Muscle of back (tissue), 13 donors: ENCODE measurements around the gene GALNT1. TPM values are rescaled to one million over a fixed set of nuclear protein-coding genes. Genes with fewer than 3 reads are reported as not detected.
"Not testable (repeated sequence)": the region's sequence is repeated elsewhere in the genome, so short reads cannot be mapped to it uniquely, and the experiment has no call there.

Experiments used
- DNase-seq, 3 donors: peaks; one replicate each; pipeline versions ENCODE4 v3.0.0 to v3.0.0-alpha.2; 2013
- long read RNA-seq, 9 donors: transcript quantifications; one replicate each; lab custom pipeline, GENCODE V29; 2026
- polyA plus RNA-seq, 10 donors: library from polyadenylated mRNA; unstranded; fragments of 120-200 nt; gene quantifications; one replicate each; pipeline ENCODE4 v1.2.1, GENCODE V29; 2013; ENCODE audit not compliant: insufficient read length in 10 of 10

GALNT1 gene
- 100 to 1,000 TPM in 3 of 10 donors, 10 to 100 TPM in 7; 78.8 to 115 (median 91.1) TPM for polyA plus RNA-seq
- long read RNA-seq, donor 1, partial matches to known transcripts: 45 of 57 reads
- long read RNA-seq, donor 1, other reads (novel, unspliced or antisense): 9 of 57 reads
- long read RNA-seq, donor 2, partial matches to known transcripts: 49 of 50 reads
- long read RNA-seq, donor 2, other reads (novel, unspliced or antisense): 0 of 50 reads
- long read RNA-seq, donor 3: 0 reads
- long read RNA-seq, donor 4, partial matches to known transcripts: 33 of 45 reads
- long read RNA-seq, donor 4, other reads (novel, unspliced or antisense): 10 of 45 reads
- long read RNA-seq, donor 5, partial matches to known transcripts: 73 of 84 reads
- long read RNA-seq, donor 5, other reads (novel, unspliced or antisense): 7 of 84 reads
- long read RNA-seq, donor 6, transcript GALNT1-201 (11 exons, 3,847 nt): major isoform, 5 of 76 reads
- long read RNA-seq, donor 6, partial matches to known transcripts: 62 of 76 reads
- long read RNA-seq, donor 6, other reads (novel, unspliced or antisense): 8 of 76 reads
- long read RNA-seq, donor 7, partial matches to known transcripts: 5 of 5 reads
- long read RNA-seq, donor 7, other reads (novel, unspliced or antisense): 0 of 5 reads
- long read RNA-seq, donor 8, partial matches to known transcripts: 5 of 15 reads
- long read RNA-seq, donor 8, other reads (novel, unspliced or antisense): 7 of 15 reads
- long read RNA-seq, donor 9, partial matches to known transcripts: 0 of 3 reads
- long read RNA-seq, donor 9, other reads (novel, unspliced or antisense): 0 of 3 reads

DNA sequence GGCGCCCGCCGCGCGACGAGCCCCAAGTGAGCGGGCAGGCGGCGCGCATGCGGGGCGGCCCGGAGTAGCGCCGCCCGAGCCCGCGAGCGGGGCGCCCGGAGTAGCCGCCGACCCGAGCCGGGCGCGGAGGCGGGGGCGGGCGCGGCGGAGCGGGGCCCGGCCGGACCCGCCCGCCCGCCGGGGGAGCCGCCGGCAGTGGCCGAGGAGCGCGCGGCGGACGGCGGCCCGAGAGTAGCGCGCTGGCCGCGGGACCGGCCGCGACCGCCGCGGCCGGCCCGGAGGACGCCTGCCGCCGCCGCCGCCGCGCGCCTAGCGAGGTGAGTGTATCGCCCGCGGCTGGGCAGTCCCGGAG, at the start of gene GALNT1:
Gene GALNT1, plus strand, starts transcription at position 195 of the 352 bp plus-strand sequence. CDS start 72,923 bp downstream, outside the sequence.
- DNase-seq: peak in 1 of 3 donors; percentile 11

DNA sequence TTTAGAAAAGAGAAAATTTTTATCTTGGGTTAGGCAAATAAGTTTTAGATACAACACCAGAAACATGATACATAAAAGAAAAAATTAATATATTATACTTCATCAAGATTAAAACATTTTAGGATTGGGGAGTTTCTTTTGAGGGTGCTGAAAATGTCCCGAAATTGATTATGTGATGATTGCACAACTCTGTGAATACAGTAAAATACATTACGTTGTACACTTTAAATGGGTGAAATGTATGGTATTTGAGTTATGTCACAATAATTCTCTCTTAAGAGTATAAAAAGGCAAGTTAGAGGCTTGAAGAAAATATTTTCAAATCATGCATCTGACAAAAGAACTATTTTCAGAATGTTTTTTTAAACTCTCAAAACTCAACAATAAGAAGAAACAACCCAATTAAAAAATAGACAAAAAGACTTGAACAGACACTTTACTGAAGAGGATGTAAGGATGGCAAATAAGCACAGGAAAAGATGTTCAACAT, 47.6 kb upstream of the GALNT1 start:
- DNase-seq: no peak

DNA sequence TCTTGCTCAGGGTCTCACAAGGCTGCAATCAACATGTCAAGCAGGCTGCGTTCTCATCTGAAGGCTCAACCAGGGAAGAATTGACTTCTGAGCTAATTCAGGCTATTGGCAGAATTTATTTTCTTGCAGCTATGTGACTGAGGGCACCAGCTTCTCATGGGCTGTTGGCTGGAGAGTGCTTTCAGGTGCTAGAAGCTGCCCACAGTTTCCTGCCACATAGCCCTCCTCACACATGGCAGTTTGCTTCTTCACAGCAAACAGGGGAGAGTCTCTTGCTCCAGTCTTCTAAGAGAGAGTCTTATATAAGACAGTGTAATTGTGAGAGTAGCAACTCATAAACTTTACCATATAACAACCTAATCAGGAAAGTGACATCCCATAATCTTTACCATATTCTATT, 46.2 kb upstream of the GALNT1 start:
- DNase-seq: no peak

DNA sequence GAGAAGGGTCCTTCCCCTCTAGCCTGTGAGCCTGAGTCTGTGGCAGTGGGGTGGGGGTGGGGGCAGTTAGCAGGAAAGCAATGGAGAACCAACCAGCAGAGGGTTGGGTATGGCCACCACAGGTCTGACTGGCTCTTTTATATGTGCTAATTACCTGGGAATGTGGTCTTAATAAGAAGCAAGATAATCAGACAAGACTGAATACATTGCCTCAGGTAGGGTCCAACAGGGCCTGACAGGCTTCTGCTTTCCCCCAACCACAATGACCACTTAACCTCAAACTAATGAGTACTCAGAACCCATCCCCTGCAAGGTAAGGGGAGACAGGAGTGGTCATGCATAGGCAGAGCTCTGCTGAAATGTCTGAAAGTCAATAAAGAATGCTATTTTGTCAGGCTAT, 39.2 kb upstream of the GALNT1 start:
- DNase-seq: no peak

DNA sequence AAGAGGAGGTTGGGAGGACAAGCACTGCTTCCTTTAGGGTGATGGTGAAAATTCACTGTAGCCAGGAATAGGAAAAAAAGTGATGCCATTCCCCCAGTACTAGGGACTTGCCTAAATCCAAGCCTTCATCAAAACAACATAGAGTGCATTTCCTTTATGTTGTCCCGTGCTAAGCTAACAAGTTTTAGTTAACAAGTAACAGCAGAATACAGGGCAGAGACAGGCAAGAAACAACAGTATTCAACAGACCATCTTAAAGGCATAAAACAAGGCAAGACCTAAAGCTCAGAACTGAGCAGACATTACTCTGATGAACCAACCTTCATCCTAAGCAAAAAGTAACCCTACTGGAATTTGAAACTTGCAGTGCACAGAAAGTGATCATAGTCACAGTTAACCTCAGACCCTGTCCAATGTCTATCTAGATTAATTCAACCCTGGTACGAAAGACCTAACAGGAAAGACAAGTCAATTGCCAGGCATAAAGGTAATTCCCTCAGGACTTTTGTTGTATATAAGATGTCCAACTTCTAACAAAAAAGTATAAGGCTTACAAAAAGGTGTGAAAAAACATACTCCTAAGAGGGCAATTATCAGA, 34.4 kb upstream of the GALNT1 start:
- no peak for DNase-seq

DNA sequence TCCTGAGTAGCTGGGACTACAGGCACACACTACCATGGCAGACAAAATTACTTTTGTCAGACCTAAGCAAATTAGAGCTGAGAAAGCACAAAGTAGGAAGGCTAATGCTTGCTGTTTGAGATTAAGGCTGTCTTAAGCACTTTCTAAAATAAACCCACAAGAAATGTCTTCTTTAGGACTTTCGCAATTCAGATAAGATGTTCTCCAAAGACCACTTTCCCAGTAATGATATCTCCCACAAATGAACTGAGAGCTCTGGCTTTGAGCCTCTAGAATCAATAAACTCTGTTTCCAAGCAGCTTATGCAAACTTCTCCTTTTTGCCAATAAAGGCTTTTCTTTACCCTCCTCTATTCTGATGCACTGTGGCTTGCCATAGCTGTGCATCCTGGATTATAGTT, 32.0 kb upstream of the GALNT1 start:
- peak in 1 of 3 donors; percentile 17 for DNase-seq

DNA sequence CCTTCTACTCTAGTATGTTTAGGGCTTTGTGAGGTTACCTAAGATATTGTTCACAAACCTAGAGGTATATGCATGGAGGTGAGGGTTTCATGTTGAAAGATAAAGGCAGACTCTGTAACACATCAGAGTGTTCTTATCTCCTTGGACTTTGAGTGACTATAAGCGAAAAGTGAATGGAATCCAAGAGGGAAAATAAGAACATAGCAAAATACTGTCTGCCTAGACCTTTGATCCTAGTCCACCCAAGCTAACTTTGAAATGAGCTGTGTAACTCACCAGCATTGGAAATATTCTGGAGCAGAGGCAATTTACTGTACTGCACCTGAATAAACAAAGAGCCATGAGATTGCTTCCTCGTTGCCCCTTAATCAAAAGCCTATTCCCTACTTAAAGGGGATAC, 28.2 kb upstream of the GALNT1 start:
- no peak for DNase-seq

DNA sequence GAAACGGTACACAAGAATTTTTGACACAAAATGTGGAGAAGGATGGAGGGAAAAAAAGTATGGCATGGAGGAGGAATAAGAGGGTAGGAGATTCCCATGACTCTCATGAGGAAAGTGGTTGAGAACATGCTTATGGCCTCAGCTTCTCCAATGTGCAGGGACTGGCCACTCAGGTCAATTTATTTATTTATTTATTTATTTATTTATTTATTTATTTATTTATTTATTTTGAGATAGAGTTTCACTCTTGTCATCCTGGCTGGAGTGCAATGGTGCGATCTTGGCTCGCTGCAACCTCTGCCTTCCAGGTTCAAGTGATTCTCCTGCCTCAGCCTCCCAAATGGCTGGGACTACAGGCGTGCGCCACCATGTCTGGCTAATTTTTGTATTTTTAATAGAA, 26.0 kb upstream of the GALNT1 start:
- not testable (repeated sequence) for DNase-seq

DNA sequence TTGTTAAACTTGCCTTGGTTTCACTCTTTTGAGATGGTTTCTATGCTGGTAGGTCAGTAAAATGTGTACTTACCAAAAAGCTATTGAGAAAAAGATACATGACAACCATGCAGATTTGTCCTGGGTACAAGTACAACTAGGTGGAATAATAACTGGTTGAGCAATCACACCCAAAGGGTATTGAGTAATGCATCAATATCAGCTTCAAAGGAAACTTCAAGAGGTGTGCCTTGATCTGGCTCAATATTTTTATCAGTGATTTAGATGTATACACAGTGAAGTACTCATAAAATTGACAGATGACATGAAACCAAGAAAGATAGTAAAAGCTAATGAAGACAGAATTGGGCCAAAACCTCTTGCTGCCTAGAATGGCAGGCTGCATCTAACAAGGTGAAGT, 21.7 kb upstream of the GALNT1 start:
- DNase-seq: no peak

DNA sequence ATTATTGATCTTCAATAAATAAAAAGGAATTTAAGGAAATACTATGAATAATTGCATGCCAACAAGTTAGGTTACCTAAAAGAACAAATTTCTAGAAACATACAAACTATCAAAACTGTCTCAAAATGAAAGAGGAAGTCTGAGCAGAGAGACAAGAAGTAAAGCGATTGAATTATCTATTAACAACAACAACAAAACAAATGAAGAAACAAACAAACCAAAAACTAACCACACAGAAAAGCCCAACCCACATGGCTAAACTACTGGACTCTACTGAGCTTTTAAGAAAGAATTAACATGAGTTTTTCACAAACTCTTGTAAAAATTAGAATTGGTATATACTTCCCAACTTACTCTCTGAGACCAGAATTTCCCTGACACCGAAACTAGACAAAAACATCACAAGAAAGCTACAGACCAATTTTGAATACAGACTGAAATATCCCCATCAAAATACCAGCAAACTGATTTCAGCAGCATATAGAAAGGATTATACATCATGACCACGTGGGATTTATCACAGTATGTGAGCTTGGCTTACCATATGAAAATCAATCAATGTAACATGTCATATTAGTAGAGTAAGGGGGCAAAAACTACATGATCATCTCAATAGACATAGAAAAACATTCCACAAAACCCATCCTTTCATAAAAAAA, 16.6 kb upstream of the GALNT1 start:
- no peak for DNase-seq

DNA sequence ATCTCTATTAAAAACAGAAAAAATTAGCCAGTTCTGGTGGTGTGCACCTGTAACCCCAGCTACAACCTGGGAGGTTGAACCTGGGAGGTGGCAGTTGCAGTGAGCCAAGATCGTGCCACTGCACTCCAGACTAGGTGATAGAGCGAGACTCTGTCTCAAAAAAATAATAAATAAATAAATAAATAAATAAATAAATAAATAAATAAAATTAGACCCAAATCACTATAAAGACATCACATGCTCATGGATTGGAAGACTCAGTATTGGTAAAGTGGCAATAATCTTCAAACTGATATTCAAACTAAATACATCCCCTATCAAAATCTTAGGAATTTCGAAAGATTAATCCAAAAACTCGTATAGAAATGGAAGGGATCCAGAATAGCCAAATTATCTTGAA, 15.5 kb upstream of the GALNT1 start:
- DNase-seq: no peak

DNA sequence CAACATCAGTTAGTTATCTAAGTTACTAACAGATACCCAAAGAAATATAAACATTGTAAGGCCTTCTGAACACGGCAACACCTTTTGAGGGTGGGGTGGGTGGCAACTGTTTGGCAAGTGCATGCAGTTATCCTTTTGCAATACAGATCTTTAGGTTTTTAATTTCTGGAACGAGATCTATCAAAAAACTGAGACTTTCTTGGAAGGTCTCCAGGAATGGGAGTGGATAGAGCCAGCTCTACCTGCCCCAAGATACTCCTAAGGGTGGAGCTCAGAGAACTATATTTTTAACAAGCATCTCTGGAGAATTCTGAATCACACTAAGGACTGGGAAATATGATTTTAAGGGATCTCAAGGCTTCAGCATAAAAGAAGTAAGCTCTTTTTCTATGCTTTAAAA, 11.4 kb upstream of the GALNT1 start:
- no peak for DNase-seq

DNA sequence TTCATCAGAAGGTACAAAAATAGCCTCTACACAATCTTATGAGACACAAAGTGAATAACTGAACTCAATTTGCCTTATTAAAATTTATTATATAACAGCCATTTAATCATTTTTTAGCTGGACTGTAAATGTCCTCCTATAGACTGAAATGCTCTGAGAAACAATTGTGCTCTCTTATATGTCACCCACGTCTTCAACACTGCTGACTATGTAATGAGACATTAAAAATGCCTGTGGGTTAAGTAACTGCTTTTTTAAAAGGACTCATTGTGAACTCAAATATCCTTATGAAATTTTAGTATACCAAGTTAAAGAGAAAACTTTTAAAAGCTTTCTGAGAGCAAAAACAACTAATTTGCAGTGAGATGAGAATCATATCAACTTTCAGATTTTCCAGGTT, 10.4 kb upstream of the GALNT1 start:
- DNase-seq: no peak

DNA sequence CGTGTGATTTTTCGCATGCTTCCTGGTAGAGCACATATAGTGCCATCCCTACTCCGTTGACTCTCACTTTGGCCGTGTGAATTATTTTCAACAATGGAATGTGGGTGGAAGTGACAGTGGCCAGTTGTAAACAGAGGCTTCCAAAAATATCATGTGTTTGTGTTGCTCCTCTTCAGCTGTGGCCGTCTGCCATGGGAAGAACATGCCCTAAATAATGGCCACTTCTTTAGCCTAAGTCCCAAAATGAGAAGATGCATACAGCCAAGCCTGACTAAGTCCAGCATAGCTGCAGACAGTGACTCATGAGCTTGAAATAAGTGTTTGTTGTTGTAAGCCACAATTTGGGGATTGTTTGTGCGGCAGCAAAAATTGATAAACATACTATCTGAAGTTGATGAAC, 8.9 kb upstream of the GALNT1 start:
- DNase-seq: no peak

DNA sequence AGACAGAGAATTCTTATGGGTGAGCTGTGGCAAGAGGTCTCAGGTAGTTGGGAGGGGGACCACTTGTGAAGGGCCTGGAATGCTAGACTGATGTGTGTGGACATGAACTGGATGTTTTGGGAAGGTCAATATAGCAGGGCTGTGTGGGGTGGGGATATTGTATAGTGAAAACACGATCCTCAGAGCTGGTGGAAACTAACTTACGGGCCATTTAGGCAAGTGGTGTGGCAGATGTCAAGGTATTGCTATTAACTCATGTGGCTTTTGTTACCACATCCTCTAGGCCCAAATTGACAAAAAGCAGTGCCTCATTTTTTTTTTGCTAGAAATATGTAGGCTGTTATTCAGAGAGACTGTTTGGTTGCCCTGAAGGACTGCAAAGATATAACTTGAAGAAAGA, 8.0 kb upstream of the GALNT1 start:
- DNase-seq: no peak

DNA sequence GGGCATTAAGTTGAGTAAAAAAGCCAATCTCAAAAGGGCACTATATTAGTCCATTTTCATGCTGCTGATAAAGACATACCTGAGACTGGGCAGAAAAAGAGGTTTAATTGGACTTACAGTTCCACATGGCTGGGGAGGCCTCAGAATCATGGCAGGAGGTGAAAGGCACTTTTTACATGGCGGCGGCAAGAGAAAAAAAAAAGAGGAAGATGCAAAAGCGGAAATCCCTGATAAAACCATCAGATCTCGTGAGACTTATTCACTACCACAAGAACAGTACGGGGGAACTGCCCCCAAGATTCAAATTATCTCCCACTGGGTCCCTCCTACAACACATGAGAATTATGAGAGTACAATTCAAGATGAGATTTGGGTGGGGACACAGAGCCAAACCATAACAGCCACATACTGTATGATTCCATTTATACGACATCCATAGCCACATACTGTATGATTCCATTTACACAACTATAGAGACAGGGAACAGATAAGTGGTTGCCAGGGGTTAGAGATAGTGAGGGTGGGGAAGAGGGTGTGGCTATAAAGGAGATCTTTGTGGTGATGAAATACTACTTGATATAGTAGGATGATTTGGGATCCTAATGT, 5.2 kb upstream of the GALNT1 start:
- DNase-seq: not testable (repeated sequence)

DNA sequence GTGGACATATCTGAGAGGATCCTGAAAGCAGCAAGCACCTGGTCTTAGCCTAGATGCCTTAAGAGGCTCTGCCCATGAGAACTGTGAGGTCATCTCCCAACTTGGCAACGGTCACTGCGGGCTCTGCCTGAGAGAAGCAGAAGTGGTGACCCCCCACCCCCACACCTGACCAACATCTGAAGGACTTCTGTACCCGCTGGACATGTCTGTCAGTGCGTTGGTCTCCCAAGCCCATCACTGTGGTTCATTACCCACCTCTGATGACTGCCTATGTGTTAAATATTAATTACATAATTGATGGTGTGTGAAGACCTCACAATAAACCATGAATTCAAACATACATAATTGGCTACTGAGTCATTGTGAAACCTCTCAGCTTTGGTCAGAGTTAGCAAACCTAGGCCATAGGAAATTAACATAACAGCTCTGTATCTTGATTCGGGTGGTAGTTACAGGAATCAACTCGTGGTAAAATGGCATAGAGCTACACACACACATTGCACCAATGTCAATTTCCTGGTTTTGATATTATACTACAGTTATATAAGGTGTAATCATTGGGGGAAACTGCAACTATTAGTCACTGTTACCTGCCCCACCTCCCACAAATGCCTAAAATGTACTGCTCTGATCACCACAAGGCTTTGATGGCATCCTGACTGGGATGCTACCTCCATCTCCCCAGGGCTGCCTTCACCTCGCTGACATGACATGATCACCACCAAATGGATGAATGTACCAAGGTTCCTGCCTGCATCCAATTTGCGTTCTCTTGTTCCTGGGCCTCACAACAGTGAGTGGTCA, 4.3 kb upstream of the GALNT1 start:
- no peak for DNase-seq

DNA sequence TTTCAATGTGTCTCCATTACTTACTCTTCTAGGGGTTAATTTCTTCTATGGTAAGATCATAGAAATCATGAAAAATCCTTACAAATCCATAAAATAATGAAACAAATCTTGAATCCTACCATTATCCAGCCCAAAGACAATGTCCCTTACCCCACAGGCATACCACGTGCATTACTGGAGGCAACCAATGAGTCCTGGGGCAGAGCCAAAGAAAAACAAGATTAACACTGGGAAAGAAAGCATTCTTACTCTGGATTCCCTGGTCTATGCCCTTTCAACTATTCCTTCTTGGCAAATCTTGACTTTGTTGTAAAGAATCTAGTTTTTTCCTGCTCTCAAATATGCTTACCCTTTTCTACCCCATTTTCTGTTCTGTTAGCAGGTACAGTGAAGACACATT, 3.1 kb upstream of the GALNT1 start:
- DNase-seq: no peak

DNA sequence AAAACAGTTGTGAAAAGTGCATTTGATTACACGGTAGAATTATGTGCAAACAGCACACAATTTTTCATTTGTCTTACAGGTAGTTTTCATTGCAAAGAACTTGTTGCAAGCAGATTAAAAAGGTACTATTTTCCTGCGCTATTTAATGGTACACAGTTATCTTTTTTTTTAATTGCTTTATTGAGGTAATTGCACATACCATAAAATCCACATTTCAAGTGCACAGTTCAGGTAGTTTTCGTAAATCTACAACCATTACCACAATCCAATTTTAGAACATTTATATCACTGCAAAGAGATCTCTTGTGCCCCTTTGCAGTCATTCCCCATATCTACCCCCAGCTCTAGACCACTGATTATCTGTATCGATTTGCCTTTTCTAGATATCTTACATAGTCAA, 2.6 kb upstream of the GALNT1 start:
- DNase-seq: no peak

DNA sequence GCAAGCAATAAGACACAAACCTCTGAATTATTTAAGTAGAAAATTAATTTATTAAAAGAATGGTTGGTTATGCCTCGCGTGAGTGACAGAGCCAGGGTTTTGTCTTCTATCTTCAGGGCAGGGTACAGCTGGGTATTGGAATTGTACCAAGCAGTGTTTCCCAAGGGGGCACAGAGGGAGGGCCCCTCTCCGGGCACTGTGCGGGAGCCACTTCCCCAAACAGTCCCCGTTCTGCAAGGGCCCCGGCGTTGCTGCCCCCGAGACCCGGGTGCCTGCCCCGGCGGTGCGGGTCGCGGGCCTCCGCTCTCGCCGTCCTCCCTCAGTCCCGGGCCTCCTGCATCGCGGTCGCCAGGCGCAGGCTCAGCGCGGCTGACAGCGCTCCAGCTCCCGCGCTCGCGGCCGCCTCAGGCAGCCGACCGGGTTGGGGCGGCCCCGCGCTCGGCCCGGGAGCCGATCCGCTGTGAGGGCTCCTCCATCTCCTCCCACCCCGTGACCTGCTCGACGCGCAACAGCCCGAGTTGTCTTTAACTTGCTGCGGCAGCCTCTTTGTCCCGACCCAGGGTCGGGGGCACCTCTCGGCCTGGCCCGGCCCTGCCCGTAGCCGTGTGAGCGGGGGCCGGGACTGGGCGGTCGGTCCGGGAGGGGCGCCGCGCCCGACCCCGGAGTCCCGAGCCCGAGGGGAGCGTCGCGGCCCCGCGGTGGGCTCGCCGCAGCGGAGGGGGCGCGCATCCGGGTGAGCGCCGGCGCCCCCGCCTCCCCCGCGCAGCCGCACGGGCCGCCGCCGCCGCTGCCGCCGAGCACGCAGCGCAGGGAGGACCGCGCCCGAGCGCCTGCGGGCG, 620 bp upstream of the GALNT1 start:
- DNase-seq: peak; percentile 62 to 93 (median 82)
